ENCODE measurements around the gene SLC7A10. TPM values are rescaled to one million over a fixed set of nuclear protein-coding genes. Genes with fewer than 3 reads are reported as not detected.

SLC7A10 gene
- total RNA-seq (ENCODE audit: low replicate concordance), result not detected in 2 replicates

GRCh38 chr19:33225458-33225926 is at the start of gene SLC7A10:
Gene SLC7A10, minus strand, starts transcription at chr19:33225850. Its CDS starts 147 bp downstream, at chr19:33225703.

DNA sequence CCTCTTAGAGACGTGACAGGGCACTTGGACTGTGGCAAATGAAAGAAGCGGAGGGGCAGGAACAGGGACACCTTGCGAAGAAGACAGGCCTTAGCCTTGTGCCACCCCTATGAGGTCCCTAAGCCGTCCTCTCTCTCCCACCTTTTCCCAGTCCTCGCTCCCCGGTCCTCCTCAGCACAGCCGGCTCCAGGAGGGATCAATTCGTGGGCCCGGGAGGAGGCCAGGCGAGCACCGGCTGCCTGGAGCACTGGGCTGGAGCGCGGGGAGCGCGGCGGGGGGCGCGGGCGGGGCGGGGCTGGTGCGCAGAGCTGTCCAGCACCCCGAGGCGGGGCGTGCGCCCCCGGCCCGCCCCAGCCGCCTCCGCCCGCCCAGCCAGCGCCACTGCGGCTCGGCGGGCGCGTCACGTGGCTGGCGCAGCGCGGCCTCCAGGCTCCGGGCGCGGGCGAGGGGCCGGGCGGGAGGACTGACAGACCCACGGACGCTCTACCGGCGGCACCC is 31.7 kb downstream of the SLC7A10 start, which contains the start of gene LRP3:
Gene LRP3 (plus strand): TSS at position 466 of the 498 bp plus-strand sequence. CDS start 456 bp downstream, outside the sequence.

Other genes starting within 250 kb of the SLC7A10 start
- gene RHPN2, start 161.0 kb downstream of the SLC7A10 start, total RNA-seq (ENCODE audit: low replicate concordance), result 2.2 and 4.9 TPM in 2 replicates
- 5.3 and 9.1 TPM in 2 replicates for gene GPATCH1, start 144.7 kb downstream of the SLC7A10 start, total RNA-seq (ENCODE audit: low replicate concordance)
- not detected in 2 replicates for gene WDR88, start 93.7 kb downstream of the SLC7A10 start, total RNA-seq (ENCODE audit: low replicate concordance)
- 19.8 and 35.6 TPM in 2 replicates for gene LRP3, start 31.5 kb downstream of the SLC7A10 start, total RNA-seq (ENCODE audit: low replicate concordance)
- gene CEBPA, start 76.7 kb upstream of the SLC7A10 start, total RNA-seq (ENCODE audit: low replicate concordance), result 0.12 TPM in 1 of 2 replicates, not detected in the other
- 11.8 and 34.4 TPM in 2 replicates for gene CEBPG, start 147.9 kb upstream of the SLC7A10 start, total RNA-seq (ENCODE audit: low replicate concordance)

Data from smooth muscle cell of the coronary artery (primary cell).